Measurements from ENCODE around the gene CERS2. TPM values are rescaled to one million over a fixed set of nuclear protein-coding genes. Genes with fewer than 3 reads are reported as not detected.

CERS2 gene
- total and polyA plus RNA-seq, 2 of the 13 experiments (the other 11 are each of a cell fraction or from before 2014, with no cell fraction given): 269 to 298 TPM

DNA sequence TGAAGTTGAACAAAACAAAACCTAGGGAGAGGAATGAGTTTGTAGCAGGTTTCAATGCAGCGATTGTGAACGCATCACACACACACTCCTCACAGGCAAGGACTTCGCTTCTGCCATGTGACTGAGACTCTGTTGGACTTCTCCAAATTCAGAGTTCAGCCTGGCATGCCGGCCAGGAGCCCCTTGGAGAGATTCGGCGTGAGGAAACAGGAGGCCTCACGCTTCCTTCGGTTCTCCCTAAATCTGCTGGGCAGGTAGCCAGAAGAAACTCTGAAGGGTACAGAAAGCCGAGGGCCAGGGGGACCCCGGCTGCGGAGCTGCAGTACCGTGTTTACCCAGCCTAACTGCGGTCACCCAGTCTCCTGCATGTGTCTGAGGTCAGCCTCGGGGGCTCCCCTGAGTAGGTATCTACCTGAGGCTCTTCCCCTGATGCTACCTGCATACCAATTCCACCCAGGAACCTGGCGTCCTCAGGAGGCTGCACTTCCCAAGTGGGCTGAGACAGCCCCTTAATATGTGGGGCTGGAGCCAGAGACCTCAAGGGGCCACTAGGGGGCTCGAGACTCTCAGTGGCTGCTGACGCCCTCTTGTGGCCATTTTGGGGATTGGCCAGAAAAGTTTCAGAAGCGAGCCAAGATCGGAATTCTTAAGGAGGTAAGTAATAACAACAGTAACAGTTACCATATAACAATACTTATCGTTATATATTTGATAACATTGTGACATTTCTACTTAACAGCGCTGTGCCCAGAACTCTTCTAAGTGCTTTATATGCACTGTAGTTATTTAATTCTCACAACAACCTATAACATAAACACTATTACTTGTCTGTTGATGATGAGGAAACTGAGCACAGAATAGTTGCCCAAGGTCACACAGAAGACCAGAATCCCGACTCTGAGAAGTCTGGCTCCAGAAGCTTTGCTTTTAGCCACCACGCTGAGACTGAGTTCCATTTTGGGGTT, 4.7 kb upstream of the CERS2 start (continued):
- TF ChIP-seq, protein P1, sequence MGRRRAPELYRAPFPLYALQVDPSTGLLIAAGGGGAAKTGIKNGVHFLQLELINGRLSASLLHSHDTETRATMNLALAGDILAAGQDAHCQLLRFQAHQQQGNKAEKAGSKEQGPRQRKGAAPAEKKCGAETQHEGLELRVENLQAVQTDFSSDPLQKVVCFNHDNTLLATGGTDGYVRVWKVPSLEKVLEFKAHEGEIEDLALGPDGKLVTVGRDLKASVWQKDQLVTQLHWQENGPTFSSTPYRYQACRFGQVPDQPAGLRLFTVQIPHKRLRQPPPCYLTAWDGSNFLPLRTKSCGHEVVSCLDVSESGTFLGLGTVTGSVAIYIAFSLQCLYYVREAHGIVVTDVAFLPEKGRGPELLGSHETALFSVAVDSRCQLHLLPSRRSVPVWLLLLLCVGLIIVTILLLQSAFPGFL (CRISPR knock-in tag; IDR thresholded peaks at IDR 0.05): no peak
- no peak for TF ChIP-seq ZNF496 (CRISPR knock-in tag; IDR thresholded peaks at IDR 0.05; ENCODE audit: insufficient replicate concordance)
- TF ChIP-seq, protein P2, sequence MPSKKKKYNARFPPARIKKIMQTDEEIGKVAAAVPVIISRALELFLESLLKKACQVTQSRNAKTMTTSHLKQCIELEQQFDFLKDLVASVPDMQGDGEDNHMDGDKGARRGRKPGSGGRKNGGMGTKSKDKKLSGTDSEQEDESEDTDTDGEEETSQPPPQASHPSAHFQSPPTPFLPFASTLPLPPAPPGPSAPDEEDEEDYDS (CRISPR knock-in tag; IDR thresholded peaks at IDR 0.05): 0 out of 2 replicates have a peak, but pooled peaks have one; percentile 11
- peak; percentile 50; the same call in 1 of the 2 replicates for TF ChIP-seq MIXL1 (CRISPR knock-in tag; IDR thresholded peaks at IDR 0.05)
- no peak for TF ChIP-seq AKAP8 (CRISPR knock-in tag; IDR thresholded peaks at IDR 0.05)
- TF ChIP-seq, protein P3, sequence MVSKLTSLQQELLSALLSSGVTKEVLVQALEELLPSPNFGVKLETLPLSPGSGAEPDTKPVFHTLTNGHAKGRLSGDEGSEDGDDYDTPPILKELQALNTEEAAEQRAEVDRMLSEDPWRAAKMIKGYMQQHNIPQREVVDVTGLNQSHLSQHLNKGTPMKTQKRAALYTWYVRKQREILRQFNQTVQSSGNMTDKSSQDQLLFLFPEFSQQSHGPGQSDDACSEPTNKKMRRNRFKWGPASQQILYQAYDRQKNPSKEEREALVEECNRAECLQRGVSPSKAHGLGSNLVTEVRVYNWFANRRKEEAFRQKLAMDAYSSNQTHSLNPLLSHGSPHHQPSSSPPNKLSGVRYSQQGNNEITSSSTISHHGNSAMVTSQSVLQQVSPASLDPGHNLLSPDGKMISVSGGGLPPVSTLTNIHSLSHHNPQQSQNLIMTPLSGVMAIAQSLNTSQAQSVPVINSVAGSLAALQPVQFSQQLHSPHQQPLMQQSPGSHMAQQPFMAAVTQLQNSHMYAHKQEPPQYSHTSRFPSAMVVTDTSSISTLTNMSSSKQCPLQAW (CRISPR knock-in tag; IDR thresholded peaks at IDR 0.05): peak; percentile 48; the same call in 1 of the 2 replicates
- TF ChIP-seq, protein P4, sequence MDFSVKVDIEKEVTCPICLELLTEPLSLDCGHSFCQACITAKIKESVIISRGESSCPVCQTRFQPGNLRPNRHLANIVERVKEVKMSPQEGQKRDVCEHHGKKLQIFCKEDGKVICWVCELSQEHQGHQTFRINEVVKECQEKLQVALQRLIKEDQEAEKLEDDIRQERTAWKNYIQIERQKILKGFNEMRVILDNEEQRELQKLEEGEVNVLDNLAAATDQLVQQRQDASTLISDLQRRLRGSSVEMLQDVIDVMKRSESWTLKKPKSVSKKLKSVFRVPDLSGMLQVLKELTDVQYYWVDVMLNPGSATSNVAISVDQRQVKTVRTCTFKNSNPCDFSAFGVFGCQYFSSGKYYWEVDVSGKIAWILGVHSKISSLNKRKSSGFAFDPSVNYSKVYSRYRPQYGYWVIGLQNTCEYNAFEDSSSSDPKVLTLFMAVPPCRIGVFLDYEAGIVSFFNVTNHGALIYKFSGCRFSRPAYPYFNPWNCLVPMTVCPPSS (IDR thresholded peaks at IDR 0.05): no peak
- TF ChIP-seq ZNF614 (CRISPR knock-in tag; IDR thresholded peaks at IDR 0.05; ENCODE audit: borderline replicate concordance): peak; percentile 81
- TF ChIP-seq ZNF792 (CRISPR knock-in tag; IDR thresholded peaks at IDR 0.05): peak; percentile 72
- TF ChIP-seq TCF7L2 (IDR thresholded peaks at IDR 0.05; ENCODE audit: low read depth, low read length): no peak
- TF ChIP-seq, protein P5, sequence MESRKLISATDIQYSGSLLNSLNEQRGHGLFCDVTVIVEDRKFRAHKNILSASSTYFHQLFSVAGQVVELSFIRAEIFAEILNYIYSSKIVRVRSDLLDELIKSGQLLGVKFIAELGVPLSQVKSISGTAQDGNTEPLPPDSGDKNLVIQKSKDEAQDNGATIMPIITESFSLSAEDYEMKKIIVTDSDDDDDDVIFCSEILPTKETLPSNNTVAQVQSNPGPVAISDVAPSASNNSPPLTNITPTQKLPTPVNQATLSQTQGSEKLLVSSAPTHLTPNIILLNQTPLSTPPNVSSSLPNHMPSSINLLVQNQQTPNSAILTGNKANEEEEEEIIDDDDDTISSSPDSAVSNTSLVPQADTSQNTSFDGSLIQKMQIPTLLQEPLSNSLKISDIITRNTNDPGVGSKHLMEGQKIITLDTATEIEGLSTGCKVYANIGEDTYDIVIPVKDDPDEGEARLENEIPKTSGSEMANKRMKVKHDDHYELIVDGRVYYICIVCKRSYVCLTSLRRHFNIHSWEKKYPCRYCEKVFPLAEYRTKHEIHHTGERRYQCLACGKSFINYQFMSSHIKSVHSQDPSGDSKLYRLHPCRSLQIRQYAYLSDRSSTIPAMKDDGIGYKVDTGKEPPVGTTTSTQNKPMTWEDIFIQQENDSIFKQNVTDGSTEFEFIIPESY (CRISPR knock-in tag; IDR thresholded peaks at IDR 0.05): peak; percentile 61
- no peak for TF ChIP-seq NFIB (CRISPR knock-in tag; IDR thresholded peaks at IDR 0.05; ENCODE audit: borderline replicate concordance)
- no peak for TF ChIP-seq ZNF546 (CRISPR knock-in tag; conservative IDR thresholded peaks at IDR 0.05)
- no peak for TF ChIP-seq MAFK (conservative IDR thresholded peaks at IDR 0.05 in 1 of 2, IDR thresholded peaks at IDR 0.05 in 1 of 2; ENCODE audit: low read length in 2 of 2)
- peak; percentile 55; the same call in 1 of the 2 replicates for TF ChIP-seq NFKB2 (CRISPR knock-in tag; IDR thresholded peaks at IDR 0.05; ENCODE audit: borderline replicate concordance)
- 0 out of 2 replicates have a peak, but pooled peaks have one; percentile 24 for TF ChIP-seq ZNF501 (CRISPR knock-in tag; IDR thresholded peaks at IDR 0.05)
- 0 out of 2 replicates have a peak, but pooled peaks have one; percentile 39 for TF ChIP-seq PITX1 (CRISPR knock-in tag; IDR thresholded peaks at IDR 0.05)
- TF ChIP-seq ZNF17 (CRISPR knock-in tag; IDR thresholded peaks at IDR 0.05): no peak
